HG03342 (cell line): Measurements from ENCODE around the gene FRG1.
"Not testable (repeated sequence)": the region's sequence is repeated elsewhere in the genome, so short reads cannot be mapped to it uniquely, and the experiment has no call there.

Experiments
- ATAC-seq: cut with Tn5 transposase; IDR thresholded peaks from one replicate; pipeline ENCODE4 v1.9.1; 2021; ENCODE audit warnings: mild to moderate bottlenecking, moderate library complexity; ENCODE audit not compliant: unreplicated experiment

The FRG1 gene

GRCh38 chr4:189984661-189985060 is 44.0 kb downstream of the FRG1 start:
- not testable (repeated sequence) for ATAC-seq

GRCh38 chr4:189985651-189986243 is 45.1 kb downstream of the FRG1 start:
- ATAC-seq = not testable (repeated sequence)

GRCh38 chr4:189988877-189989431 is 48.3 kb downstream of the FRG1 start:
- ATAC-seq = no peak

- not testable (repeated sequence) for ATAC-seq
These were observed 49.3 kb downstream of the FRG1 start for GRCh38 chr4:189989941-189990340.
